KMS-11 (cell line): ENCODE measurements around the gene ATP5MK.

Source experiments
- H2AFZ ChIP-seq: fragments of 200-600 bp; sonication (generic); 2 replicates; pipeline ENCODE4 v1.6.1; 2016; ENCODE audit warnings: antibody characterized with exemption, mixed run types, low read depth
- H3K27ac ChIP-seq: fragments of 200-600 bp; sonication (generic); 2 replicates; pipeline ENCODE4 v1.6.1; 2016; ENCODE audit warnings: mild to moderate bottlenecking, mixed run types
- H3K27me3 ChIP-seq: fragments of 200-600 bp; sonication (generic); 2 replicates; pipeline ENCODE4 v1.6.1; 2017; ENCODE audit warnings: mild to moderate bottlenecking, low read depth, mixed run types, moderate library complexity; ENCODE audit not compliant: insufficient read depth
- H3K36me3 ChIP-seq: fragments of 200-600 bp; sonication (generic); 2 replicates; pipeline ENCODE4 v1.6.1; 2017; ENCODE audit warnings: mild to moderate bottlenecking, mixed run types; ENCODE audit not compliant: insufficient read depth
- H3K4me1 ChIP-seq: fragments of 200-600 bp; sonication (generic); 2 replicates; pipeline ENCODE4 v1.6.1; 2016; ENCODE audit warnings: mild to moderate bottlenecking, low read depth, mixed run types; ENCODE audit not compliant: poor library complexity, severe bottlenecking
- H3K4me2 ChIP-seq: fragments of 200-600 bp; sonication (generic); 2 replicates; pipeline ENCODE4 v1.7.0; 2016; ENCODE audit warnings: mild to moderate bottlenecking, mixed run types
- H3K4me3 ChIP-seq: fragments of 200-600 bp; sonication (generic); IDR thresholded peaks from 2 replicates; pipeline ENCODE4 v1.6.1; 2017; ENCODE audit warnings: low read depth, low read length, mixed read lengths; ENCODE audit not compliant: insufficient read depth
- H3K79me2 ChIP-seq: fragments of 200-600 bp; sonication (generic); 2 replicates; pipeline ENCODE4 v1.6.1; 2016; ENCODE audit warnings: low read depth, mixed run types; ENCODE audit not compliant: insufficient read depth
- H3K9ac ChIP-seq: fragments of 200-600 bp; sonication (generic); 2 replicates; pipeline ENCODE4 v1.6.1; 2016; ENCODE audit warnings: mild to moderate bottlenecking, mixed run types
- H4K20me1 ChIP-seq: fragments of 200-600 bp; sonication (generic); 2 replicates; pipeline ENCODE4 v1.6.1; 2016; ENCODE audit warnings: mild to moderate bottlenecking, mixed run types; ENCODE audit not compliant: insufficient read depth
- TF ChIP-seq, protein P1 (sequence below): fragments of 200-600 bp; sonication (generic); conservative IDR thresholded peaks from 2 replicates; pipeline ENCODE4 v1.6.1; 2017; ENCODE audit warnings: low read depth, mild to moderate bottlenecking, antibody characterized with exemption, low read length, moderate library complexity, mixed read lengths

ATP5MK gene

DNA sequence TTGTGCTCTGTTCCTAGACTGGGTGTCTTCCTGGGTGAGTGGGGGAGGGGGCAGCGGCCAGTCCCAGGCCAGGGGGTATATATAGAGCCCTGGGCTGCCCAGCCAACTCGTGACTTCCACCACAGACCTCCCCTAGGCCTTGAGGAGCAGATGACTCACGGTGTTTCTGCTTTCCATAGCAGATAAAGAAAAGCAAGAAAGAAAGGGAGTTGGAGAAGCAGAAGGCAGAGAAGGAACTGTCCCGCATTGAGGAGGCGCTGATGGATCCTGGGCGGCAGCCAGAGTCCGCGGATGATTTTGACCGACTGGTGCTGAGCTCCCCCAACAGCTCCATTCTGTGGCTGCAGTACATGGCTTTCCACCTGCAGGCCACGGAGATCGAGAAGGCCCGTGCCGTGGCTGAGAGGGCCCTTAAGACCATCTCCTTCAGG is 45.8 kb upstream of the ATP5MK start:
- no peak overlapping the region for H3K27ac ChIP-seq
- no peak overlapping the region for H3K4me2 ChIP-seq
- H3K4me1 ChIP-seq = peaks cover 6% of the 10 kb centered on the region
- H3K36me3 ChIP-seq = peaks cover 9% of the 10 kb centered on the region; the same call in 1 of the 2 replicates
- H3K4me3 ChIP-seq = no peak overlapping the region
- no peaks in the 10 kb centered on the region for H3K79me2 ChIP-seq
- H3K27me3 ChIP-seq = no peaks in the 10 kb centered on the region
- TF ChIP-seq, protein P1, sequence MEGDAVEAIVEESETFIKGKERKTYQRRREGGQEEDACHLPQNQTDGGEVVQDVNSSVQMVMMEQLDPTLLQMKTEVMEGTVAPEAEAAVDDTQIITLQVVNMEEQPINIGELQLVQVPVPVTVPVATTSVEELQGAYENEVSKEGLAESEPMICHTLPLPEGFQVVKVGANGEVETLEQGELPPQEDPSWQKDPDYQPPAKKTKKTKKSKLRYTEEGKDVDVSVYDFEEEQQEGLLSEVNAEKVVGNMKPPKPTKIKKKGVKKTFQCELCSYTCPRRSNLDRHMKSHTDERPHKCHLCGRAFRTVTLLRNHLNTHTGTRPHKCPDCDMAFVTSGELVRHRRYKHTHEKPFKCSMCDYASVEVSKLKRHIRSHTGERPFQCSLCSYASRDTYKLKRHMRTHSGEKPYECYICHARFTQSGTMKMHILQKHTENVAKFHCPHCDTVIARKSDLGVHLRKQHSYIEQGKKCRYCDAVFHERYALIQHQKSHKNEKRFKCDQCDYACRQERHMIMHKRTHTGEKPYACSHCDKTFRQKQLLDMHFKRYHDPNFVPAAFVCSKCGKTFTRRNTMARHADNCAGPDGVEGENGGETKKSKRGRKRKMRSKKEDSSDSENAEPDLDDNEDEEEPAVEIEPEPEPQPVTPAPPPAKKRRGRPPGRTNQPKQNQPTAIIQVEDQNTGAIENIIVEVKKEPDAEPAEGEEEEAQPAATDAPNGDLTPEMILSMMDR = no peak
- H2AFZ ChIP-seq = no peak overlapping the region
- H3K9ac ChIP-seq = no peak overlapping the region
- no peaks in the 10 kb centered on the region for H4K20me1 ChIP-seq

DNA sequence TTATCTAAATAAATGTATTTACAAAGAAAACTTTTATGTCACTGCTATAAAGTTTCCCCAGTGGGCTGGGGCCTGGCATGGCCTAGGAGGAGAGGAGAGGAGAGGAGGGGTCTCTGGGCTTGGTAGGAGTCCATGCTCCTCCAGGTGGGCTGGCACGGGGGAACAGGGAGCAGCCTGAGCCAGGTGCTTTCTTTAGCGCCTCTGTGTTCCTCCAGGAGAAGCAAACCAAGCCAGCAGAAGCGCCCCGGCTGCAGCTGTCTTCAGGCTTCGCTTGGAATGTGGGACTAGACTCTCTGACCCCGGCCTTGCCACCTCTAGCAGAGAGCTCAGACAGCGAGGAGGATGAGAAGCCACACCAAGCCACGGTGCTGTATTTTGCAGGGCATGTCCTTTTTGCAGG is 45.3 kb upstream of the ATP5MK start:
- peaks cover 6% of the 10 kb centered on the region for H3K4me1 ChIP-seq
- no peaks in the 10 kb centered on the region for H3K79me2 ChIP-seq
- no peak overlapping the region for H3K4me3 ChIP-seq
- no peak overlapping the region for H3K4me2 ChIP-seq
- H3K9ac ChIP-seq = no peak overlapping the region
- TF ChIP-seq, protein P1 = no peak
- peaks cover 9% of the 10 kb centered on the region; the same call in 1 of the 2 replicates for H3K36me3 ChIP-seq
- no peaks in the 10 kb centered on the region for H3K27me3 ChIP-seq
- H3K27ac ChIP-seq = no peak overlapping the region
- H4K20me1 ChIP-seq = no peaks in the 10 kb centered on the region
- no peak overlapping the region for H2AFZ ChIP-seq

DNA sequence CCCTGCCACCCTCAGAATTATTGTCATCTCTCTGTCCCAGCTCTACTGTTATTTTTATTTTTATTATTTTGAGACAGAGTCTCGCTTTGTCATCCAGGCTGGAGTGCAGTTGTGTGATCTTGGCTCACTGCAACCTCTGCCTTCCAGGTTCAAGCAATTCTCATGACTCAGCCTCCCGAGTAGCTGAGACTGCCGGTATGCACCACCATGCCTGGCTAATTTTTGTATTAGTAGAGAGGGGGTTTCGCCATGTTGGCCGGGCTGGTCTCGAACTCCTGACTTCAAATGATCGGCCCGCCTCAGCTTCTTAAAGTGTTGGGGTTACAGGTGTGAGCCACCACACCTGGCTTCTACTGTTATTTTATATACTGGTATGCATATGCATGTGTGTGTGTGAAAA is 44.9 kb upstream of the ATP5MK start:
- H4K20me1 ChIP-seq = no peaks in the 10 kb centered on the region
- H3K36me3 ChIP-seq = peaks cover 9% of the 10 kb centered on the region; the same call in 1 of the 2 replicates
- no peak overlapping the region for H3K4me2 ChIP-seq
- H3K9ac ChIP-seq = no peak overlapping the region
- TF ChIP-seq, protein P1 = no peak
- H3K79me2 ChIP-seq = no peaks in the 10 kb centered on the region
- H3K27ac ChIP-seq = no peak overlapping the region
- no peak overlapping the region for H3K4me3 ChIP-seq
- H3K27me3 ChIP-seq = no peaks in the 10 kb centered on the region
- H2AFZ ChIP-seq = no peak overlapping the region
- peaks cover 6% of the 10 kb centered on the region for H3K4me1 ChIP-seq

DNA sequence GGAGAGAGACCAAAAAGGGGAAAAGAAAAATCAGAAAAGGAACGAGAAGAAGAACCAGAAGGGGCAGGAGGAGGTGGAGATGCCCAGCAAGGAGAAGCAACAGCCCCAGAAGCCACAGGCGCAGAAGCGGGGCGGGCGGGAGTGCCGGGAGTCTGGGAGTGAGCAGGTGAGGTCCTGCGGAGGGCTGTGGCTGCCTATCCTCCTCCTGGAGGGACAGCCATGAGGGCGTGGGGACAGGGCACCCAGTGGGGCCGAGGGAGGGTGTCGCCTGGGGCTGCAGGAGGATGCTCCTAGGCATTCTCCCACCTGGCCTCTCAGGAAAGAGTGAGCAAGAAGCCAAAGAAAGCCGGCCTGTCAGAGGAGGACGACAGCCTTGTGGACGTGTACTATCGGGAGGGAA is 44.1 kb upstream of the ATP5MK start:
- TF ChIP-seq, protein P1 = no peak
- no peak overlapping the region for H3K4me3 ChIP-seq
- no peak overlapping the region for H3K4me2 ChIP-seq

More for the DNA sequence above, 44.1 kb upstream of the ATP5MK start:
- Histone ChIP-seq H3K4me1 (peaks cover 6% of the 10 kb centered on the region), H2AFZ (no peak overlapping the region), H3K79me2 (no peaks in the 10 kb centered on the region), H3K36me3 (peaks cover 6% of the 10 kb centered on the region; the same call in 1 of the 2 replicates), H3K27ac (no peak overlapping the region), H4K20me1 (no peaks in the 10 kb centered on the region), H3K27me3 (no peaks in the 10 kb centered on the region), H3K9ac (no peak overlapping the region)
